HL-60 (cell line): ENCODE results near the gene IFT20.

ENCODE experiments used
- DNase-seq, 2 experiments: peaks; one replicate each; pipeline ENCODE4 v3.0.0-alpha.2; 2010 to 2020; ENCODE audit warnings: low read depth in 1 of 2, low spot score in 1 of 2
- H3K27ac ChIP-seq: fragments of 250-450 bp; sonication (Bioruptor Pico); replicated peaks from 2 replicates; pipeline ENCODE4 v1.5.1; 2020; ENCODE audit warnings: mild to moderate bottlenecking, moderate library complexity
- H3K27me3 ChIP-seq: fragments of 250-450 bp; sonication (Bioruptor Pico); 2 replicates; pipeline ENCODE4 v1.5.1; 2021; ENCODE audit warnings: mild to moderate bottlenecking, moderate library complexity; ENCODE audit not compliant: insufficient read depth, poor library complexity, severe bottlenecking
- H3K4me3 ChIP-seq: replicated peaks from 2 replicates; pipeline ENCODE4 v1.5.1; 2011; ENCODE audit warnings: mild to moderate bottlenecking, control low read depth, low read length; ENCODE audit not compliant: insufficient read depth
- CTCF ChIP-seq: IDR thresholded peaks from one replicate; pipeline ENCODE4 v1.5.1; 2011; ENCODE audit warnings: low read length, control low read depth, inconsistent platforms; ENCODE audit not compliant: insufficient read depth
- GABPA ChIP-seq: IDR thresholded peaks from 2 replicates; pipeline ENCODE4 v1.6.1; 2012; ENCODE audit warnings: low read depth
- POLR2AphosphoS5 ChIP-seq: IDR thresholded peaks from 2 replicates; pipeline ENCODE4 v1.6.1; 2012; ENCODE audit warnings: low read depth
- REST ChIP-seq: IDR thresholded peaks from 2 replicates; pipeline ENCODE4 v1.6.1; 2012; ENCODE audit warnings: low read depth; ENCODE audit not compliant: insufficient replicate concordance
- SPI1 ChIP-seq: IDR thresholded peaks from 2 replicates; pipeline ENCODE4 v1.6.1; 2012; ENCODE audit warnings: low read depth, mild to moderate bottlenecking, borderline replicate concordance

The IFT20 gene

GRCh38 chr17:28357061-28357900 lies 22.0 kb upstream of the IFT20 start, which contains the start of gene POLDIP2:
TSS of gene POLDIP2 (minus strand) at chr17:28357527. CDS start at chr17:28357448, 79 bp downstream.
- TF ChIP-seq CTCF, result no peak
- TF ChIP-seq GABPA, result peak; percentile 99
- peak; percentile 86 for TF ChIP-seq POLR2AphosphoS5
- TF ChIP-seq SPI1, result peak; percentile 69
- TF ChIP-seq REST, result peak; percentile 58
- Histone ChIP-seq H3K27ac (peak within 1 kb of the TSS; percentile 86), H3K27me3 (no peaks in the 10 kb centered on the region)

GRCh38 chr17:28350271-28350670 lies 15.0 kb upstream of the IFT20 start:
- no peak for TF ChIP-seq SPI1
- no peak for TF ChIP-seq POLR2AphosphoS5
- TF ChIP-seq CTCF, result no peak
- no peak for TF ChIP-seq GABPA
- TF ChIP-seq REST, result no peak
- no peak overlapping the region for H3K4me3 ChIP-seq
- DNase-seq, result no peak

More at GRCh38 chr17:28357061-28357900, 22.0 kb upstream of the IFT20 start, which contains the start of gene POLDIP2:
- H3K4me3 ChIP-seq, result peak within 1 kb of the TSS; percentile 91
- peak; percentile 84 to 95 for DNase-seq

GRCh38 chr17:28348979-28349378 lies 13.7 kb upstream of the IFT20 start:
- no peaks in the 10 kb centered on the region for H3K27me3 ChIP-seq
- no peak overlapping the region for H3K27ac ChIP-seq
- DNase-seq, result no peak
- TF ChIP-seq GABPA, result no peak
- no peak for TF ChIP-seq CTCF
- TF ChIP-seq POLR2AphosphoS5, result no peak
- no peak overlapping the region for H3K4me3 ChIP-seq

More at GRCh38 chr17:28350271-28350670, 15.0 kb upstream of the IFT20 start:
- no peaks in the 10 kb centered on the region for H3K27me3 ChIP-seq
- H3K27ac ChIP-seq, result no peak overlapping the region
